Nephron progenitor cell (in vitro differentiated cells): ENCODE data around the gene TMPRSS7.
A peak's percentile ranks its signal among the peaks of the same experiment; 100 is the strongest.

Experiments
- DNase-seq: peaks from one replicate; pipeline ENCODE4 v3.0.0; 2021
- H3K27ac Mint-ChIP-seq: 2 replicates; pipeline ENCODE4 v1.8.0; 2021; ENCODE audit warnings: mild to moderate bottlenecking, moderate library complexity, mixed read lengths
- H3K27me3 Mint-ChIP-seq: 2 replicates; pipeline ENCODE4 v1.8.0; 2021; ENCODE audit warnings: mild to moderate bottlenecking, low read depth, mixed read lengths; ENCODE audit not compliant: poor library complexity
- H3K36me3 Mint-ChIP-seq: 2 replicates; pipeline ENCODE4 v1.8.0; 2021; ENCODE audit warnings: low read depth, mixed read lengths
- H3K4me1 Mint-ChIP-seq: 2 replicates; pipeline ENCODE4 v1.8.0; 2021; ENCODE audit warnings: mixed read lengths
- H3K4me3 Mint-ChIP-seq: 2 replicates; pipeline ENCODE4 v1.8.0; 2021; ENCODE audit warnings: mild to moderate bottlenecking, moderate library complexity, mixed read lengths
- H3K9me3 Mint-ChIP-seq: 2 replicates; pipeline ENCODE4 v1.8.0; 2021; ENCODE audit warnings: mild to moderate bottlenecking, moderate library complexity, mixed read lengths
- TF ChIP-seq, protein P1 (sequence below): fragments of 200-600 bp; sonication (generic); IDR thresholded peaks from 2 replicates; pipeline ENCODE4 v1.5.0; 2021; ENCODE audit warnings: antibody characterized with exemption

Gene TMPRSS7

GRCh38 chr3:112086875-112087524 is 52.5 kb downstream of the TMPRSS7 start:
- peak; percentile 28 for DNase-seq
- no peaks in the 10 kb centered on the region for H3K9me3 Mint-ChIP-seq
- H3K4me3 Mint-ChIP-seq: peak overlapping the region; percentile 99
- TF ChIP-seq, protein P1, sequence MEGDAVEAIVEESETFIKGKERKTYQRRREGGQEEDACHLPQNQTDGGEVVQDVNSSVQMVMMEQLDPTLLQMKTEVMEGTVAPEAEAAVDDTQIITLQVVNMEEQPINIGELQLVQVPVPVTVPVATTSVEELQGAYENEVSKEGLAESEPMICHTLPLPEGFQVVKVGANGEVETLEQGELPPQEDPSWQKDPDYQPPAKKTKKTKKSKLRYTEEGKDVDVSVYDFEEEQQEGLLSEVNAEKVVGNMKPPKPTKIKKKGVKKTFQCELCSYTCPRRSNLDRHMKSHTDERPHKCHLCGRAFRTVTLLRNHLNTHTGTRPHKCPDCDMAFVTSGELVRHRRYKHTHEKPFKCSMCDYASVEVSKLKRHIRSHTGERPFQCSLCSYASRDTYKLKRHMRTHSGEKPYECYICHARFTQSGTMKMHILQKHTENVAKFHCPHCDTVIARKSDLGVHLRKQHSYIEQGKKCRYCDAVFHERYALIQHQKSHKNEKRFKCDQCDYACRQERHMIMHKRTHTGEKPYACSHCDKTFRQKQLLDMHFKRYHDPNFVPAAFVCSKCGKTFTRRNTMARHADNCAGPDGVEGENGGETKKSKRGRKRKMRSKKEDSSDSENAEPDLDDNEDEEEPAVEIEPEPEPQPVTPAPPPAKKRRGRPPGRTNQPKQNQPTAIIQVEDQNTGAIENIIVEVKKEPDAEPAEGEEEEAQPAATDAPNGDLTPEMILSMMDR: no peak
- H3K27ac Mint-ChIP-seq: peak overlapping the region; percentile 98
- H3K4me1 Mint-ChIP-seq: peaks cover 81% of the 10 kb centered on the region
- H3K36me3 Mint-ChIP-seq: no peaks in the 10 kb centered on the region
- H3K27me3 Mint-ChIP-seq: peaks cover 3% of the 10 kb centered on the region

GRCh38 chr3:112087746-112088145 is 53.2 kb downstream of the TMPRSS7 start:
- Mint-ChIP-seq H3K4me3 (peak overlapping the region; percentile 99), H3K27ac (peak overlapping the region; percentile 98)
- TF ChIP-seq, protein P1: no peak

GRCh38 chr3:112088944-112089343 is 54.4 kb downstream of the TMPRSS7 start:
- TF ChIP-seq, protein P1: no peak
- Mint-ChIP-seq H3K27me3 (peaks cover 3% of the 10 kb centered on the region), H3K36me3 (peaks cover 5% of the 10 kb centered on the region), H3K4me1 (peaks cover 89% of the 10 kb centered on the region), H3K27ac (peak overlapping the region; percentile 81), H3K9me3 (no peaks in the 10 kb centered on the region), H3K4me3 (peak overlapping the region; percentile 99)
- DNase-seq: no peak

More at GRCh38 chr3:112087746-112088145, 53.2 kb downstream of the TMPRSS7 start:
- Mint-ChIP-seq H3K9me3 (no peaks in the 10 kb centered on the region), H3K36me3 (no peaks in the 10 kb centered on the region), H3K27me3 (peaks cover 3% of the 10 kb centered on the region), H3K4me1 (peaks cover 86% of the 10 kb centered on the region)
- DNase-seq: no peak

GRCh38 chr3:112089956-112090886 is 55.7 kb downstream of the TMPRSS7 start:
- TF ChIP-seq, protein P1: no peak
- peaks cover 3% of the 10 kb centered on the region for H3K27me3 Mint-ChIP-seq
- H3K27ac Mint-ChIP-seq: peak overlapping the region; percentile 98
- H3K9me3 Mint-ChIP-seq: no peaks in the 10 kb centered on the region
- H3K36me3 Mint-ChIP-seq: peaks cover 18% of the 10 kb centered on the region
- peak; percentile 16 for DNase-seq
- peaks cover 86% of the 10 kb centered on the region for H3K4me1 Mint-ChIP-seq
- peak overlapping the region; percentile 99 for H3K4me3 Mint-ChIP-seq

GRCh38 chr3:112090887-112091586 is 56.5 kb downstream of the TMPRSS7 start:
- TF ChIP-seq, protein P1: no peak
- Mint-ChIP-seq H3K27me3 (peaks cover 3% of the 10 kb centered on the region), H3K4me1 (peaks cover 86% of the 10 kb centered on the region), H3K27ac (peak overlapping the region; percentile 98), H3K9me3 (no peaks in the 10 kb centered on the region), H3K36me3 (peaks cover 26% of the 10 kb centered on the region), H3K4me3 (peak overlapping the region; percentile 99)
- DNase-seq: no peak
